HepG2 (cell line): Measurements from ENCODE around the gene ZNF181. TPM values are rescaled to one million over a fixed set of nuclear protein-coding genes. Genes with fewer than 3 reads are reported as not detected.

Experiments
- ARNTL ChIP-seq: sonication (generic); formaldehyde crosslinking; IDR thresholded peaks from 2 replicates; pipeline ENCODE4 v1.4.0; 2020; ENCODE audit warnings: mild to moderate bottlenecking, missing genetic modification reagents
- DMAP1 ChIP-seq: IDR thresholded peaks from 2 replicates; pipeline ENCODE4 v1.6.1; 2016
- FOXO1 ChIP-seq: sonication (generic); formaldehyde crosslinking; IDR thresholded peaks from 2 replicates; pipeline ENCODE4 v1.4.0; 2020; ENCODE audit warnings: missing genetic modification reagents
- KDM3A ChIP-seq: IDR thresholded peaks from 2 replicates; pipeline ENCODE4 v1.6.1; 2018; ENCODE audit warnings: low read depth, missing compliant biosample characterization
- KIAA2018 ChIP-seq: sonication (generic); formaldehyde crosslinking; IDR thresholded peaks from 2 replicates; pipeline ENCODE4 v1.5.0; 2020; ENCODE audit warnings: mild to moderate bottlenecking, missing genetic modification reagents, borderline replicate concordance
- KLF11 ChIP-seq: IDR thresholded peaks from 2 replicates; pipeline ENCODE4 v1.6.1; 2016; ENCODE audit warnings: missing compliant biosample characterization
- KLF16 ChIP-seq, 2 experiments: sonication (generic) in 1 of 2; formaldehyde crosslinking in 1 of 2; IDR thresholded peaks; 2 replicates each; pipeline versions ENCODE4 v1.6.1 to v1.8.0; 2016 to 2023; ENCODE audit warnings: missing genetic modification reagents in 2 of 2, missing compliant biosample characterization in 1 of 2
- NCOR1 ChIP-seq: fragments of 200-600 bp; sonication (generic); IDR thresholded peaks from 2 replicates; pipeline ENCODE4 v1.7.0; 2017; ENCODE audit warnings: antibody characterized with exemption, low read length, borderline replicate concordance
- POGZ ChIP-seq: sonication (generic); formaldehyde crosslinking; IDR thresholded peaks from 2 replicates; pipeline ENCODE4 v1.4.0; 2020; ENCODE audit warnings: mild to moderate bottlenecking, missing genetic modification reagents
- SIN3A ChIP-seq: IDR thresholded peaks from 2 replicates; pipeline ENCODE4 v1.6.1; 2011; ENCODE audit warnings: low read depth, mild to moderate bottlenecking, control low read depth, low read length, borderline replicate concordance
- SMARCC2 ChIP-seq: fragments of 450-650 bp; IDR thresholded peaks from 2 replicates; pipeline ENCODE4 v1.6.1; 2017; ENCODE audit warnings: antibody characterized with exemption, mild to moderate bottlenecking
- SOX6 ChIP-seq, 2 experiments: fragments of 450-650 bp in 1 of 2; sonication (generic) in 1 of 2; formaldehyde crosslinking in 1 of 2; IDR thresholded peaks; 2 replicates each; pipeline versions ENCODE4 v1.4.0 to v1.6.1; 2017 to 2020; ENCODE audit warnings: antibody characterized with exemption in 1 of 2, mild to moderate bottlenecking in 1 of 2, missing genetic modification reagents in 1 of 2
- TEF ChIP-seq: sonication (generic); formaldehyde crosslinking; IDR thresholded peaks from 2 replicates; pipeline ENCODE4 v1.5.0; 2020; ENCODE audit warnings: missing genetic modification reagents
- ZBTB7A ChIP-seq: sonication (generic); formaldehyde crosslinking; IDR thresholded peaks from 2 replicates; pipeline ENCODE4 v1.8.0; 2022; ENCODE audit warnings: mild to moderate bottlenecking, missing genetic modification reagents
- ZBTB7B ChIP-seq: sonication (generic); formaldehyde crosslinking; IDR thresholded peaks from 2 replicates; pipeline ENCODE4 v1.4.0; 2020; ENCODE audit warnings: missing genetic modification reagents
- ZNF121 ChIP-seq: sonication (generic); formaldehyde crosslinking; IDR thresholded peaks from 2 replicates; pipeline ENCODE4 v1.5.0; 2020; ENCODE audit warnings: mild to moderate bottlenecking, missing genetic modification reagents
- ZNF143 ChIP-seq: sonication (generic); formaldehyde crosslinking; IDR thresholded peaks from 2 replicates; pipeline ENCODE4 v1.4.0; 2020; ENCODE audit warnings: missing genetic modification reagents
- ZNF17 ChIP-seq: sonication (generic); formaldehyde crosslinking; IDR thresholded peaks from 2 replicates; pipeline ENCODE4 v1.5.0; 2020; ENCODE audit warnings: mild to moderate bottlenecking, missing genetic modification reagents
- ZNF674 ChIP-seq: sonication (generic); formaldehyde crosslinking; IDR thresholded peaks from 2 replicates; pipeline ENCODE4 v1.5.0; 2020; ENCODE audit warnings: low read depth, mild to moderate bottlenecking, missing genetic modification reagents
- ZNF678 ChIP-seq: sonication (generic); formaldehyde crosslinking; IDR thresholded peaks from 2 replicates; pipeline ENCODE4 v1.4.0; 2020; ENCODE audit warnings: mild to moderate bottlenecking, missing genetic modification reagents
- polyA plus RNA-seq, 8 experiments: library from polyadenylated mRNA; depleted of rRNA in 3 of 8; stranded (reverse) in 7 of 8; unstranded in 1 of 8; fragments of >200 nt; fragmentation: Illumina TruSeq in 4 of 8; extraction: Trizol in 4 of 8; gene quantifications; 2 replicates each; pipeline versions ENCODE4 v1.2.1 to v1.2.3, GENCODE V29; 2011 to 2016; ENCODE audit warnings: low read depth in 4 of 8, missing spikeins in 1 of 8, mixed read lengths in 1 of 8; ENCODE audit not compliant: insufficient read depth in 1 of 8
- total RNA-seq, 5 experiments: library from RNA; depleted of rRNA; stranded (reverse); fragments of >200 nt; fragmentation: Illumina TruSeq; extraction: Trizol; gene quantifications; 2 replicates each; pipeline ENCODE4 v1.2.3, GENCODE V29; 2016; ENCODE audit warnings: low read depth in 1 of 5
- TF ChIP-seq, protein P1 (sequence below): IDR thresholded peaks from 2 replicates; pipeline ENCODE4 v1.6.1; 2016

Gene ZNF181
- total and polyA plus RNA-seq, 2 of the 13 experiments (the other 11 are each of a cell fraction or from before 2014, with no cell fraction given), result 10.6 to 15.5 TPM

DNA sequence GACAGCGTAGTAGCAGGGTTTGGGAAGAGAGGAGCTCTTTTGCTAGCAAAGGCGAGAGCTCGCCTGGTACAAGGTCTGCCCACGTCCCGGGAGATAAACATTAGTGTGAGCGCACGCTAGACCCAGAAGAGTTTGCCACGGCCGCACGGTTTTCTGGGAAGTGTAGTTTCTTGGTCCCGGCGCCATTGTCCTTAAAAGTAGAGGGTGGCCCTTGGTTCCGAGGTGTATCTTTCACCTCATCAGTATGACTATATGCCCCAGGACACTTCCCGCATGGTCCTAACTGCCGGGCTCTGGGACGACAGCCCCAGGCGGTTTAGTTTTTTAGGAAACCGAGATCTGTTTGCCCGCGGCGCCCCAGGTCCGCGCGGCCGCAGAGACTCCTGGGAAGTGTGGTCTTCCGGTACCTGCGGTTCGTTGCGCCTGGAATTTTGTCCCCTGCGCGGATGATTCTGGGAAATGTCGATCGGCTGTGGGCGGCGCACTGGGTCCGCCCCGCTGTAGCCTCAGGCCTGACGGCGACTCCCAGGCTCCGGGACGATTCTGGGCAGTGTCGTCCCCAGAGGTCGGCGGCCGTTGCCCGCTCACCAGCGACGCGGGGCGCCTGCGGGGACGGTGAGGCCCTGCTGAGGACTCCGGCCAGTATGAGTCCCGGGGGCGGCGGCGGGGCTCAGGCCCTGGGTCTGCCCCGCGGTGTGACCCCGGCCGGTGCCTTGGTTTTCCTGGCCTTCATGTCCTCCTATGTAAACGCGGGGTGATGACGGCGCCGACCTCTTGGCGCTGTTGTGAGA lies at the start of gene ZNF181 (continued):
- TF ChIP-seq POGZ (CRISPR knock-in tag) (0 out of 2 replicates have a peak, but pooled peaks have one; percentile 14), ZNF678 (CRISPR knock-in tag) (peak; percentile 89; the same call in 1 of the 2 replicates), NCOR1 (peak; percentile 26; the same call in 1 of the 2 replicates), KLF11 (peak; percentile 39; the same call in 1 of the 2 replicates), ZNF121 (CRISPR knock-in tag) (peak; percentile 63), ZNF17 (peak; percentile 68; the same call in 1 of the 2 replicates), SOX6 (IDR thresholded peaks at IDR 0.05) (no peak), SOX6 (CRISPR knock-in tag; IDR thresholded peaks at IDR 0.05) (peak; percentile 42; the same call in 1 of the 2 replicates), ZNF674 (no peak), DMAP1 (CRISPR knock-in tag) (peak; percentile 85), KDM3A (CRISPR knock-in tag) (0 out of 2 replicates have a peak, but pooled peaks have one; percentile 40), ZBTB7B (peak; percentile 21; the same call in 1 of the 2 replicates), TEF (CRISPR knock-in tag) (0 out of 2 replicates have a peak, but pooled peaks have one; percentile 25), KIAA2018 (CRISPR knock-in tag) (no peak), ARNTL (no peak), SMARCC2 (no peak), SIN3A (peak; percentile 39; the same call in 1 of the 2 replicates), FOXO1 (CRISPR knock-in tag) (peak; percentile 74; the same call in 1 of the 2 replicates), ZBTB7A (CRISPR knock-in tag) (0 out of 2 replicates have a peak, but pooled peaks have one; percentile 30), ZNF143 (CRISPR knock-in tag) (peak; percentile 94), KLF16 (CRISPR knock-in tag; IDR thresholded peaks at IDR 0.05) (peak in 1 of 2 experiments; percentile 55; a peak in 1 of 4 replicates)
- TF ChIP-seq, protein P1, sequence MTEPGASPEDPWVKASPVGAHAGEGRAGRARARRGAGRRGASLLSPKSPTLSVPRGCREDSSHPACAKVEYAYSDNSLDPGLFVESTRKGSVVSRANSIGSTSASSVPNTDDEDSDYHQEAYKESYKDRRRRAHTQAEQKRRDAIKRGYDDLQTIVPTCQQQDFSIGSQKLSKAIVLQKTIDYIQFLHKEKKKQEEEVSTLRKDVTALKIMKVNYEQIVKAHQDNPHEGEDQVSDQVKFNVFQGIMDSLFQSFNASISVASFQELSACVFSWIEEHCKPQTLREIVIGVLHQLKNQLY (CRISPR knock-in tag), result no peak; the same call in 1 of the 2 replicates
